Stimulated activated CD4-positive, alpha-beta T cell treated with anti-CD3 and anti-CD28 coated beads, Interleukin-4, amount 100 ng/mL, for 1 hour (primary cell): Measurements from ENCODE around the gene NAA16.
"Not testable (repeated sequence)": the region's sequence is repeated elsewhere in the genome, so short reads cannot be mapped to it uniquely, and the experiment has no call there.

ENCODE experiments used
- DNase-seq: peaks from one replicate; pipeline ENCODE4 v3.0.0-alpha.2; 2020

The NAA16 gene

DNA sequence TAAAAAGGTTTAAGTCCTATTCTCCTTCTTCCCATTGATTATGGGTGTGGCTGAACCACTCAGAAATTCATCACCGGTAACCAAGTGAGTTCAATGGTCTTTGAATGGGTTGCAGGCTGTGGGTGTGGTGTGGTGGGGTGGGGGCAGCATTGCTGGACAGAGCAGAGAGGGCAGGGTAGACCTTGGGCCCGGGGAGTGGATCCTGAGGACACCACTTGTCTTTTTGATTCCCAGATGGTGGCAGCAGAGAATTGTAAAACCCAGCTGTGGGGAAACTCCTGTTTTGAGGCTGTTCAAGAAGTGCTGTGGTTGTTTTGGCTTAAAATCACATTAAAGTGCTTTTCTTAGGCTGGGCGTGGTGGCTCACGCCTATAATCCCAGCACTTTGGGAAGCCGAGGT, 100.5 kb downstream of the NAA16 start:
- no peak for DNase-seq

- no peak for DNase-seq
These were observed 102.8 kb downstream of the NAA16 start for GRCh38 chr13:41413872-41414271.

DNA sequence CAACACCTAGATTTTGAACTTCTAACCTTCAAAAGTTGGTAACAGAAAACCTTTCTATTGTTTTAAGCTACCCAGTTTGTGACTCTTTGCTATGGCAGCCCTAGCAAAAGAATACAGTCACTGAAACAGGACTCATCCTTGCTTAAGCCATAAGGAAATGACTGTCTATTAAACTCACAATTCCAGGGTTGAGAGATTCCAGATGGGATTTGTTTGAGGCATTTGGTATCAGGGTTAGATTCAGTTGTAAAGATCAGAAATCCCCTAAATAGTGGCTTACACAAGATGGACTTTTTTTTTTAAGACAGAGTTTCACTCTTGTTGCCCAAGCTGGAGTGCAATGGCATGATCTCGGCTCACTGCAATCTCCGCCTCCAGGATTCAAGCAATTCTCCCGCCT, 105.2 kb downstream of the NAA16 start:
- no peak for DNase-seq

GRCh38 chr13:41418027-41418426, 107.0 kb downstream of the NAA16 start:
- no peak for DNase-seq

DNA sequence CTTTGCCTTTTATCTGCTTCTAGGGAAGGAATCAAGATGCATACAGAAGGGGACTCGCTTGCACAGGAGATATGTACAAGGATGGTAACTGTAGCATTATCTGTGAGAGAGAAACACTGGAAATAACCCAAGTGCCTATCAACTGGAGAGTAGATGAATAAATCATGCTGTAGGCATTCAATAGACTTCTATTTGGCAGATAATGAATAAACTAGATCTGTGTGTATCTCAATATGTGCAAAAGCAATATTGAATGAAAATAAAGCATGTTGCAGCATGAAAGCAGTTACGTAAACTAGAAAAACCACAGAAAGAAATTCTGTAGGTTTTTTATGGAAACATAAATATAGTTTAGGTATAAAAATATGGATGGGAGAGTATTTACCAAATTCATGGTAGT, 107.7 kb downstream of the NAA16 start:
- DNase-seq, result no peak

DNA sequence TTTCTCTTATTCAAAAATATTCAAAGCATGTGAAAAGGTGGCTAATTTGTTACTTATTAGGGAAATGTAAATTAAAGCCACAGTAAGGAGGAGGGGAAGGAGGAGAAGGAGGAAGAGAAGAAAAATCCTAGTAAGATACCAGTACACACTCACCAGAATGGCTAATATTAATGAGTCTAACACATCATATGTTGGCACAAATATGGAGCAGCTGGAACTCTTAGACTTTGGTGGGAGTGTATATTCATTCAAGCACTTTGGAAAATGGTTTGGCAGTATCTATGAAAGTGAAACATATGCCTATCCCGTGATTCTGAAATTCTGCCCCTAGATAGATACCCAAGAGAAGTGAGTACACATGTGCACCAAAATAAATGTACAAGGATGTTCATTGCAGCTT, 108.1 kb downstream of the NAA16 start:
- DNase-seq, result no peak

- DNase-seq, result no peak
These were observed 109.1 kb downstream of the NAA16 start for GRCh38 chr13:41420146-41420545.

- DNase-seq, result not testable (repeated sequence)
These were observed 110.3 kb downstream of the NAA16 start for GRCh38 chr13:41421330-41421729.

DNA sequence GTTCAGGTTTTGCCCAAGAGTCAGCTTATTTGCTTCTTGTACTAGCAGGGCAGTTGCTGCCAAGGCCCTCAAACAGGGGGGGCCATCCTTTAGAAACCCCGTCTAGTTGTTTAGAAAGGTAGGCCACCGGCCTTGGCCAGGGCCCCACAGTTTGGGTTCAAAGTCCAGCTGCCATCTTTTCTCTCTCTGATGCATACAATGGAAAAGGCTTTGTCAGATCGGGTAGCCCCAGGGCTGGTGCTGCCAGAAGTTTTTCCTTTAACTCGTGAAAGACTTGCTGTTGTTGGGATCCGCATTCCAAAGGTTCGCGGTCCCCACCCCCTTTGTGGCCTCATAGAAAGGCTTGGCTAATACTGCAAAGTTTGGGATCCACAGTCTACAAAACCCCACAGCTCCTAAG, 110.9 kb downstream of the NAA16 start:
- not testable (repeated sequence) for DNase-seq

- DNase-seq, result not testable (repeated sequence)
These were observed 112.2 kb downstream of the NAA16 start for GRCh38 chr13:41423259-41423658.

DNA sequence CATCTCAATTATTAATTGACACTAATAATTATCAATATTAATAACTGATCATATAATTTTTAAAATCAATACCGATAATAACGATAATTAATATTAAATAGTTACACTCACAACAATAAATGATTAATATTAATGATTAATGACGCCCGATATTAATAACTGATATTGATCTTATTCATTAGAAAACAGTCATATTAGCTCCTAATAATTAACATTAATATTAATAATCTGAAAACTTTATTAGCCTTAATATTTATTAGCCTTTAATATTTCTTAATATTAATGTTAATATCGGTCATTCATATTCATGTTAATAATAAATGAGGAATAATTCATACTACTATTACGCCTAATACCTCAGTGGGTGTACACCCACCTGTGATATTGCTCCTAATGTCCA, 113.6 kb downstream of the NAA16 start:
- DNase-seq, result not testable (repeated sequence)

DNA sequence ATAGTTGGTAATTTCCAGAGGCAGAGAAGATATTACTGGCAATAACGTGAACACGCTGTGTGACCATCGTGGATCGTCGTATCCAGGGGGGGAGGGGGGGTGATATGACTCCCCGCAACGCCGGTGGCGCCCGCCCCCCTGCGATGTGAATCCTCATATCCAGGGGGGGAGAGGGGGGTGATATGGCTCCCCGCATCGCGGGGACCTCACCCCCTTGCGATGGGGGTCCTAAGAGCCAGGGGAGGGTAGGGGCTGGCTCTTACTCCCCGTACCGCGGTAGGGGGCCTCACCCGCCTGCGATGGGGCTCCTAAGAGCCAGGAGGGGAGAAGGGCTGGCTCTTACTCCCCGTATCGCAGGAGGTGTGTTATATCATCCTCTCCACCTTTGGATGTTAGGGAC, 115.0 kb downstream of the NAA16 start:
- DNase-seq, result no peak
